Measurements from ENCODE around the gene POU2AF3. TPM values are rescaled to one million over a fixed set of nuclear protein-coding genes. Genes with fewer than 3 reads are reported as not detected.

The POU2AF3 gene
- total and polyA plus RNA-seq, 12 donors, result 0.28 to 4.8 (median 1.8) TPM; not detected in 1

GRCh38 chr11:111353776-111354600, 55.6 kb downstream of the POU2AF3 start:
- DNase-seq, result no peak
- Histone ChIP-seq H3K36me3 (replicated peaks in 1 of 2) (no peaks in the 10 kb centered on the region), H3K27ac (no peak overlapping the region), H3K4me3 (no peak overlapping the region), H3K9me3 (replicated peaks in 1 of 3) (no peaks in the 10 kb centered on the region), H3K27me3 (no peaks in the 10 kb centered on the region), H3K4me1 (replicated peaks in 1 of 2) (peaks cover 0 to 11% of the 10 kb centered on the region in 2 donors)
- intact Hi-C loops (cut with DNase I), result no loop called here
- WGBS, 4 donors, result 93 to 97% (median 94%) methylated on average over 16 of the region's 16 CpGs
- no peak for TF ChIP-seq POLR2A (IDR thresholded peaks at IDR 0.05)
- TF ChIP-seq, protein P1, sequence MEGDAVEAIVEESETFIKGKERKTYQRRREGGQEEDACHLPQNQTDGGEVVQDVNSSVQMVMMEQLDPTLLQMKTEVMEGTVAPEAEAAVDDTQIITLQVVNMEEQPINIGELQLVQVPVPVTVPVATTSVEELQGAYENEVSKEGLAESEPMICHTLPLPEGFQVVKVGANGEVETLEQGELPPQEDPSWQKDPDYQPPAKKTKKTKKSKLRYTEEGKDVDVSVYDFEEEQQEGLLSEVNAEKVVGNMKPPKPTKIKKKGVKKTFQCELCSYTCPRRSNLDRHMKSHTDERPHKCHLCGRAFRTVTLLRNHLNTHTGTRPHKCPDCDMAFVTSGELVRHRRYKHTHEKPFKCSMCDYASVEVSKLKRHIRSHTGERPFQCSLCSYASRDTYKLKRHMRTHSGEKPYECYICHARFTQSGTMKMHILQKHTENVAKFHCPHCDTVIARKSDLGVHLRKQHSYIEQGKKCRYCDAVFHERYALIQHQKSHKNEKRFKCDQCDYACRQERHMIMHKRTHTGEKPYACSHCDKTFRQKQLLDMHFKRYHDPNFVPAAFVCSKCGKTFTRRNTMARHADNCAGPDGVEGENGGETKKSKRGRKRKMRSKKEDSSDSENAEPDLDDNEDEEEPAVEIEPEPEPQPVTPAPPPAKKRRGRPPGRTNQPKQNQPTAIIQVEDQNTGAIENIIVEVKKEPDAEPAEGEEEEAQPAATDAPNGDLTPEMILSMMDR (IDR thresholded peaks at IDR 0.05), result no peak

- intact Hi-C loops (cut with DNase I), result no loop called here
- TF ChIP-seq POLR2A (IDR thresholded peaks at IDR 0.05), result no peak
- TF ChIP-seq, protein P1 (IDR thresholded peaks at IDR 0.05), result no peak
- H3K27ac ChIP-seq, result no peak overlapping the region
- no peak for DNase-seq
- no peaks in the 10 kb centered on the region for H3K9me3 ChIP-seq (replicated peaks in 1 of 3)
- H3K36me3 ChIP-seq (replicated peaks in 1 of 2), result no peaks in the 10 kb centered on the region
- peaks cover 0 to 11% of the 10 kb centered on the region in 2 donors for H3K4me1 ChIP-seq (replicated peaks in 1 of 2)
- no peaks in the 10 kb centered on the region for H3K27me3 ChIP-seq
- 89 to 91% (median 90%) methylated on average over 2 of the region's 2 CpGs for WGBS, 4 donors
- no peak overlapping the region for H3K4me3 ChIP-seq
Measured at GRCh38 chr11:111354601-111354891, 56.2 kb downstream of the POU2AF3 start.

DNA sequence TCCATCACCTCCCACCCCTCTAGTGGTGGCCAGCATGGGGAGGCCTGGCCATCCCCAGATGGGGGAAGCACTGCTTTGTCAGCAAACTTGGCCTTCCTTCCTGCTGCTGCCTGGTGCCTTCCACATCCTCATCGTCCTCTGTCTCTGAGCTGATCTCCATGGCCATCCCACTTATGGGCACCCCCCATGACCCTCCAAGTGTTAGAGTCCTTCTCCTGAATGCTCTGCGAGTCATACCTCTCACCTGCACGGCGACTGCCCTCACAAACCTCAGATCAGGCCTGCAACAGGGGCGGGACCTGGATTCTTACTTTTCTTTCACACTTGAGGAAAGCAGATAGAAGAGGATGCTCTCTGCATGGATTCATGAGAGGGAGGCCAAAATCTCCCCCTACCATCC, 56.8 kb downstream of the POU2AF3 start:
- no peak overlapping the region for H3K27ac ChIP-seq
- TF ChIP-seq, protein P1 (IDR thresholded peaks at IDR 0.05), result no peak
- no peak for TF ChIP-seq POLR2A (IDR thresholded peaks at IDR 0.05)
- peaks cover 0 to 11% of the 10 kb centered on the region in 2 donors for H3K4me1 ChIP-seq (replicated peaks in 1 of 2)
- DNase-seq, result no peak
- no peak overlapping the region for H3K4me3 ChIP-seq
- no peaks in the 10 kb centered on the region for H3K36me3 ChIP-seq (replicated peaks in 1 of 2)
- intact Hi-C loops (cut with DNase I), result no loop called here
- no peaks in the 10 kb centered on the region for H3K9me3 ChIP-seq (replicated peaks in 1 of 3)
- 80 to 100% (median 95%) methylated on average over 3 to 5 of the region's 5 CpGs for WGBS, 4 donors
- H3K27me3 ChIP-seq, result no peaks in the 10 kb centered on the region

DNA sequence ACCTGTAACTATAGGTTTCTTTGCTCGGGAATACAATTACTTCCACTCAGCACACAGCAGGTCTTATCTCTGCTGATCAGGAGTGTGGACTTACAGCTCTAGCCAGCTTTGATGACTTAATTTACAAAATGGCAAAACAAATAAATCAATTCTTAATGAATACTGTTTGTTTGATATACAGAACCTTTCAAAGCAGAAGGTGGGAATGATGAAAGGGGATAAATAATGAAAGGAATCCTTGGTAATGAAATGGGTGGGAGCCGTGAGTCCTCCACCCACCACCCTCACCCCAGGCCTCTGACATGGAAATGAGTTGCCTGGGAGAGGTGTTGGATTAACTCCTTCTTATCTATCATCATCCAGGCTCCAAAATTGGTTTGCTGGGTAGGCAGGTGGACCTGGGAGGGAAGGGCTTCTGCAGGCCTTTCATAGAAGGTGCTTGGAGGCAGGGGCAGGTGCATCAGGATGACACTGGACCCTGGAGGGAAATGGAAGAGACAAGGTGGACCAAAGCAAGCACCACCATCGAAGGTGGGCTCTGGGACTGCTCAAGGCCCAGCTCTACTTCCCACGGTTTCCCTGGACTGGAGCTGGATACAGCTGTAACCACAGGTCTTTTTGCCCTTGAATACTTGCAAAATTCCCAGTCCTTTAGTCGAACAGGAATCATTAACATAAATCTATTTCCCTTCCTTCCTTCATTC, 57.8 kb downstream of the POU2AF3 start:
- no peaks in the 10 kb centered on the region for H3K36me3 ChIP-seq (replicated peaks in 1 of 2)
- peaks cover 0 to 11% of the 10 kb centered on the region in 2 donors for H3K4me1 ChIP-seq (replicated peaks in 1 of 2)
- no peaks in the 10 kb centered on the region for H3K27me3 ChIP-seq
- intact Hi-C loops (cut with DNase I), result no loop called here
- H3K27ac ChIP-seq, result no peak overlapping the region
- TF ChIP-seq, protein P1 (IDR thresholded peaks at IDR 0.05), result no peak
- TF ChIP-seq POLR2A (IDR thresholded peaks at IDR 0.05), result no peak
- no peak overlapping the region for H3K4me3 ChIP-seq
- H3K9me3 ChIP-seq (replicated peaks in 1 of 3), result no peaks in the 10 kb centered on the region
- DNase-seq, result no peak
- WGBS, 4 donors, result 72 to 81% (median 77%) methylated on average over 5 of the region's 5 CpGs

All from adrenal gland (tissue), 12 donors.